DMS53 (cell line): Measurements from ENCODE around the gene KCNJ10.
"Not testable (repeated sequence)": the region's sequence is repeated elsewhere in the genome, so short reads cannot be mapped to it uniquely, and the experiment has no call there.

ENCODE experiments used
- DNase-seq: peaks from one replicate; lab custom pipeline; 2025; lab: John Stamatoyannopoulos, UW

KCNJ10 gene

DNA sequence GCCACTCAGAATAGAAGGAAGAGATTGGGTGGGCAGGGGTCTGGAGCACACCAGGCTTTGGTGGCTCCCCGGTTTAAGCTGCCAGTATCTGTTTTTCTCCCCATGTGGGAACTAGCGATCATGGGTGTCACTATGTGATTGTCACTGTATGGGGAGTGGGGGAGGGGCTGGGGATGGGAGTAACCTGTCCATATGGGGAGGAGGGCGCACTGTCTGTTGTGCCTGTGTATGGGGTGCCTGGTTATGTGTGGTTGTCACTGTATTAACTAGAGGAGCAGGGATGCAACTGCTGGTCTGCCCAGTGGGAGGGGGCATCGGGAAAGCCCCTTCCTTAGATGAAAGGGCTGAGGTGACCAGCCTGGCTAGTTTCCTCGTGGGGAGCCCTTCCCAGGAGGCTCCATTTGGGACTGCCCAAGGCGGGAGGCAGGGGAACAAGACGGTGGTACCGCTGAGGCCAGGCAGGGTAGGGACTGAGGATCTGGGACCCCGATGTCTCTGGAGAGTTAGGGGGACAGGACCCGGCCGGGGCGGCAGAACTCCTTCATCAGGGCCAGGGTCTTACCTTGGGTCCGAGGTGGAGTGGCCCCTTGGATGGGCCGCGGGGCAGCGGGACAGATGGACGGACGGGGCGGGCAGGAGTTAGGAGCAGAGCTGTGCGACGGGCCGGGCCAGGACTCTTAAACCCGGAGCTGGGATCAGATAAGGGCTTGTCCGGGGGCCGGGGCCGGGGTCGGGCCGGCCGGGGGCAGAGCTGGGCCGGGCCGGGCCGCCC, at the start of gene KCNJ10:
TSS of gene KCNJ10 (minus strand) at position 701 of the 772 bp plus-strand sequence. CDS start 27,628 bp downstream, outside the sequence.
- no peak for DNase-seq

DNA sequence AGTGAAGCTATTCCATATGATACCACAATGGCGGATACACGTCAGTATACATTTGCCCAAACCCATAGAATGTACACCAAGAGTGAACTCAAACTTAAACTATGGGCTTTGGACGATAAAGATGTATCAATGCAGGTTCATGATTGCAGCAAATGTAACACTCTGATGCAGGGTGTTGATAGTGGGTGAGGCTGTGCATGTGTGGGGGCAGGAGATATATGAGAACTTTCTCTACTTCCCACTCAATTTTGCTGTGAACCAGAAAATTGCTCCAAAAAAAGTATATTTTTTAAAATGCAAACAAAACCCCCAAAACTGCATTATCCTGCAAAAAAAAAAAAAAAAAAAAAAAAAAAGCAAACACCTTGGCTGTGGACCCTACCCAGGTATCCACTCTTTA, 49.0 kb upstream of the KCNJ10 start:
- DNase-seq: no peak

DNA sequence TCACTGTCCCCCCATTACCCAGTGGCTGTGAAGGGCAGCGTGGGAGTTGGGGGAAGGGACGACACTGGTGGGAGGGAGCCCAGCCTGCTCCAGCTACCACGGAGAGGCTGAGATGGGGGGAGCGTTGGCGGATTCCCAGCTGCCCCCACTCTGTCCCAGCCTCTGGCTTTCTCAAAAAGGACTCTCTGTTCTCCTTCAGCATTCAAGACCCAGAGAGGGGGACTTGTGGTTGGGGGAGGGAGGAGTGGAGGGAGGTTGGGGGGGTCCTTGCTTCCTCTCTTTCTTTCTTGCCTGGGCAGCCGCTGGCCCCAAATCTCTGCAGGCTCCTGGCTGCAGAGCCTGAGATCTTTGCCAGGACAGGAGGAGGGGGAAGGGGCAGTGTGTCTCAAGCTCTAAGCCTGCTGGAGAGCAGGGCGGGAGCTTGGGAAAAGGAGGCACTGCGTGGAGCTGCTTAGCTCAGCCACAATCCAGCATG, 47.8 kb upstream of the KCNJ10 start:
- DNase-seq: no peak

GRCh38 chr1:160117300-160117699, 47.3 kb upstream of the KCNJ10 start:
- no peak for DNase-seq

DNA sequence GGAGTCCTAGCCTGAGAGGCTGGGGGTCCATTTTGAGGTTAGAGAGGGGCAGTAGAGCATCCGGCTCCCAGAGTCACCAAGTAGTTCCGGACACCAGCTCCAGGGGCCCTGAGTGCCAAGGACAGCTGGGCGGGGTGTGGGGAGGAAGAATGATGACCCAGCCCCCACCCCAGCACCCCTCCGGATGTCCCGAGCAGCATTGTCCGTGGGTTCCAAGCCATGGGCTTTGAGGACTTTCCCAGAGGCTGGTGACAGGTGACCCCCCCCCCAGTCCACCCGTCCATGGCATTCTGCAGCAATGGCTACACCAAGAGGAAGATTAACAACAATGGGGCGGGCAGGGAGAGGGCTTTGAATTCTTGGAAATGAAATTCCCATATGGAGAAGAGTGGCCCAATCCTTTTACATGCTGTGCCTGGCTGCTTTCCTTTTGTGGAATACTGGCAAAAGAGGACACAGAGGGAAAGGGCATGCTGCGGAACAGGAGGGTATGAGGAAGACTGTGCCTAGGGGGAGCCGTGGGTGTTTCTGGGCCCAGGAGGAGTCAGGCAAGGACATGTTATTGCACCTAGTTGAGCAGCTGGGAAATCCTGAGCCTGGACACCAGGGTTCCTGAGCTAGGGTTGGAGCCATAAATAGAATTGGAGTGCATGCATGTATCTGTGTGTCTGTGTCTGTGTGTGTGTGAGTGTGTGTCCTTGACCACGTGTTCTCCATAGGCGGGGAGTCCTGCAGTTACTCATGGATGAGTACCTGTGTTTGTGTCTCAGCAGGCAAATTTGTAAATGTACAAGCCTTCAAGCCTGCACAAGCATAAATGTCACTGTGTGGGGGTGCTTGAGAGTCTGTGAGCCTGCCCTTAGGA, 46.6 kb upstream of the KCNJ10 start:
- peak; percentile 39 for DNase-seq

DNA sequence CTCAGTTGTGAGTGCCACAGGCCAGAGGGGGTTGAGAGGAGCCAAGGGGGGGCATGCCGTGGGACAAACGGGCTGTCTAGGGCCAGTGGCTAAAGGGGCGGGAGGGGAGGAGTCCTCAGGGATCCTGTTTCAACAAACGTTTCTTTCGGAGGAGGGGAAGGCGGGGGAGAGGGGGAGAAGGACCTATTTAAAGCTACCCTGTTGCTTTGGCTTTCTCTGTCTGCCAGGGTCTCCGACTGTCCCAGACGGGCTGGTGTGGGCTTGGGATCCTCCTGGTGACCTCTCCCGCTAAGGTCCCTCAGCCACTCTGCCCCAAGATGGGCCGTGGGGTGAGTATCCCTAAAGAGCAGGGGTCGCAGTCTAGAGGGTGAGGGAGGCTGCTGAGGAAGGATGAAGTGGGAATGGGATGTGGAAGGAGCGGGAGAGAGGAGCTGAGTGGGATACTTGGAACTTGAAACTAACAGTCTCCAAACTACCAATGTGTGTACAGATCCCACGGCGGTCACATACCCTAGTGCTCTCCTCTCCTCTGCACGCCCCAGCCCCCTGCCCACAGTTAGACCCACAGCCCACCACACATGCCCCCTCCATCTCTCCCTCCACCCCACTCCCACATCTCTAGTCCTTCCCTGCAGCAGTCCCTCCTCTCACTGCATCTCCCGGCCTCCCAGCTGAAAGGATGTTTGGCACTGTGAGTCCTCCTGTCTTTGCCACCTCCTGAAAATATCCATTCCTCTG, 45.8 kb upstream of the KCNJ10 start, which contains the start of gene ATP1A2:
TSS of gene ATP1A2 (plus strand) at position 215 of the 738 bp plus-strand sequence. CDS start at position 318, 103 bp downstream.
- no peak for DNase-seq

DNA sequence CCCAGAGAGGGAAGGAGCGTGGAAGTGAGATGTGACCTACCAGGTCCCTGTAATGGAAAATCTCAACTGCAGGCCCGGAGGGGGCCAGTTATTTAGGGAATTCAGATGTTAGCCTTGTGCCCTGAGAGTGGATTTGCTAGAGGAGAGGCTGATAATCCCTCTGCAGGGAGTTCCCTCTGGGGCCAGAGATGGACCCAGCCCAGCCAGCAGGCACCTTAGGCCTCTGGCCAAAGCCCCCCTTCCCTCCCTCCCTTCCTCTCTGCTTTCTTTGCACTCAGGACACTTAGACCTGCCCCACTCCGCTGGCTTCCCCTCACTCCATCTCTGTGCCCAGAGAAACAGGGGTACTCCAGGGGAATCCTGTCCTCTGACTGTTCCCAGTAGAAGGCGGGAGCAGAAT, 44.1 kb upstream of the KCNJ10 start:
- DNase-seq: no peak

DNA sequence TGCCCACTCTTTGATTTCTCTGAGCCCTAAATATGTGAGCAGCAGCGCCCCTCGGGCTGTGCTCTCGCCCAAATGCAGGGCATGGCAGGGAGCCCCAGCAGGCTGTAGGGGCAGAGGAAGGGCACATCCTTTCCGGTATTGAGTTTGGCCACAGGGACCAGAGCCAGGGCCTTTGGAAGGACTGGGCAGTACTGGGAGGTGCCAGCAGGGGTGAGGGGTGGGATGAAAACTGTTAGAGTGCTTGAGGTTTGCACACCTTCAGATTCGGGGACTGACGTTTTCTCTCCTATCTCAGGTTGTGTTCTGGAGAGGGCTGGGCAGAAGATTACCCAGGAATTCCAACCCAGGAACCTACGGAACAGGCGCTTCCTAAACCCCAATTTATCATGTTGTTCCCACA, 43.4 kb upstream of the KCNJ10 start:
- DNase-seq: no peak

GRCh38 chr1:160112357-160112756, 42.4 kb upstream of the KCNJ10 start:
- no peak for DNase-seq

GRCh38 chr1:160111462-160111861, 41.5 kb upstream of the KCNJ10 start:
- DNase-seq: not testable (repeated sequence)

DNA sequence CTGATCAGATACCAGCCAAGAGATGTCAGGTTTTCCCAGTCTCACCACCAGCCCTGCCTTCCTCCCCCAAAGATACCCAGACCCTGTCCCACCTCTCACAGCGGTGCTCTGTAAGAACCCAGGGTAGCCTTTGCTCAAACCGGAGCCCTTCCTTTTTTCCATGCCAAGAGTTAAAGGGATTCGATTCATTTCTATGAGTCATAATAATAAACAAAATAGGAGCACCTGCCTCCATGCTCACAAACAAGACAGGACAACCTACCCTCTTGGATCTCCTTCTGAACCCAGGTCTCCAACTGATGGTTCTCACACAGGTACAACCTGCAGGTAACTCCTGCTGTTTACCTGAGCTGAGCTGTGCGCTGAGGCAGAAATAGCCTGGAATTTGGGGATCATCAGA, 39.7 kb upstream of the KCNJ10 start:
- DNase-seq: peak; percentile 57

DNA sequence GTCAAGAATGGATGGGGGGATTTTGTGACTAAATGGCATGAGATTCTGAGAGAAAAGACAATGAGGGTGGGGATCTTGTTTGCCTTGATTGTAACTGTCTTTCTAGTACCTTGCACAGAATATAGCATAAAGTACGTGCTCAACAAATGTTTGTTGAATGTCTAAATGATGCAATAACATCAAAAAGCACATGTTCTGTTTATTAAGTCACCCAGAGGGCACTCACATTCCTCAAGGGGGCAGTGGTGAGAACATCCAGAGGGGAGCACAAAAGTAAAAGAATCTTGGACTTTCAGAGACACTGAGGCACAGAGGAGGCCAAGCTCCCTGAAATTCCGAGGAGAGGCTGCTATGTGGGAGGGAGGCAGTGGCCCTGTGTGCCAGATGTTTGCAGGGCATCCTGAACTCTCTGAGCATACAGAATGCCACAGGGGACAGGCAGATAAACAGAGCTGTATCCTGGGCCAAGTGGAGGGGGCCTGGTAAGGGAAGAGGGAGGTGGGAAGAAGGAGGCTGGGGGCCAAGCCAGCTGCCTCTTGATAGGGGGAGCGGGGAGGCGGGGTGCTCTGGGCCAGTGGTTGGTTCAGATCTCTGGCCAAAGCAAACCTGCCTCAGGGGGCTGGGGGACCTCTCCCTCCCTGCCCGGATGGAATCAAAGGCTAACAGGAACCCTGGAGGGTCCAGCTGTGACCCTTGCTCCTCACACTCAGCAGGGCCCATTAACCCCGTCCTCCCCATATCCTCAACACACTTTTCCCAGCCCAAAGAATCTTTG, 39.1 kb upstream of the KCNJ10 start:
- peak; percentile 64 for DNase-seq

GRCh38 chr1:160107512-160107911, 37.6 kb upstream of the KCNJ10 start:
- no peak for DNase-seq

- DNase-seq: no peak
Measured at GRCh38 chr1:160105155-160105554, 35.2 kb upstream of the KCNJ10 start.

DNA sequence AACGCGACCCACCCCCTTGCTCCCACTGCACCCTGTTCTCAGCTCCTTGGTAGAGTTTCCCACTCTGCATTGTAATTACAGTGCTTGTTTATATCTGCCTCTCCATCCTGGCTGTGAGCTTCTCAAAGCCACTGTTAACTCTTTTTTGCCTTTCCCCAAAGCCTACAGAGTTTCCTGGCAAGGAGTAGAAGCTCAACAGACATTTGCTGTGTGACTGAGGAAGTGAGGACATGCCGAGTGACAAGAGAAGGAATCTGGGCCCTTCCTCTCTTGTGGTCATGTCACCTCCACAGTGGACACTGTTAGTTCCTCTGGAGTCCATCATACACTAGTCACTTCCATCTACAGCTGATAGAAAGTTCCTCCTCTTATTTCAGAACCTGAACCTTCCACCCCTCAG, 34.5 kb upstream of the KCNJ10 start:
- DNase-seq: no peak

GRCh38 chr1:160103658-160104408, 33.9 kb upstream of the KCNJ10 start:
- DNase-seq: no peak

- DNase-seq: no peak
Measured at GRCh38 chr1:160101717-160102522, 32.0 kb upstream of the KCNJ10 start.

GRCh38 chr1:160101037-160101716, 31.2 kb upstream of the KCNJ10 start:
- peak; percentile 91 for DNase-seq

GRCh38 chr1:160099716-160100375, 29.9 kb upstream of the KCNJ10 start:
- peak; percentile 40 for DNase-seq
